ENCODE results near the gene ELMO1. TPM values are rescaled to one million over a fixed set of nuclear protein-coding genes. Genes with fewer than 3 reads are reported as not detected.

The ELMO1 gene
- total and polyA plus RNA-seq, 2 of the 13 experiments (the other 11 are each of a cell fraction or from before 2014, with no cell fraction given) = 0.11 to 0.17 TPM

- ATAC-seq = no peak
- Histone ChIP-seq H3K79me2 (ENCODE audit: insufficient read depth, low read length) (no peaks in the 10 kb centered on the region), H3K9me3 (ENCODE audit: low read length) (no peaks in the 10 kb centered on the region), H3K4me2 (ENCODE audit: low read depth, low read length) (no peak overlapping the region), H4K20me1 (ENCODE audit: insufficient read depth, low read length) (no peaks in the 10 kb centered on the region), H3K36me3 (replicated peaks in 1 of 2; ENCODE audit: control insufficient read depth in 1 of 2, insufficient read depth in 2 of 2, low read length in 2 of 2) (no peaks in the 10 kb centered on the region), H3K27me3 (ENCODE audit: control insufficient read depth in 1 of 2, insufficient read depth in 2 of 2, low read length in 2 of 2) (no peaks in the 10 kb centered on the region), H3K4me1 (ENCODE audit: insufficient read depth, low read length) (no peaks in the 10 kb centered on the region), H2AFZ (ENCODE audit: low read length) (no peak overlapping the region), H3K4me3 (replicated peaks in 1 of 3; ENCODE audit: insufficient read depth in 1 of 3, low read depth in 2 of 3, low read length in 3 of 3) (no peak overlapping the region), H3K27ac (ENCODE audit: extremely low read length, insufficient read depth, low read length) (no peak overlapping the region), H3K9ac (ENCODE audit: insufficient read depth, low read depth, low read length) (no peak overlapping the region)
- FAIRE-seq = no peak
- no peak for TF ChIP-seq ZNF264 (CRISPR knock-in tag; IDR thresholded peaks at IDR 0.05)
- no peak for TF ChIP-seq U2AF1 (optimal IDR thresholded peaks at IDR 0.05; ENCODE audit: low read depth, low read length)
- no peak for TF ChIP-seq ZNF772 (CRISPR knock-in tag; IDR thresholded peaks at IDR 0.05)
- no peak for TF ChIP-seq ZBTB7A (CRISPR knock-in tag; IDR thresholded peaks at IDR 0.05)
- TF ChIP-seq JDP2 (CRISPR knock-in tag; IDR thresholded peaks at IDR 0.05; ENCODE audit: borderline replicate concordance) = no peak
- no peak for TF ChIP-seq ZSCAN30 (CRISPR knock-in tag; IDR thresholded peaks at IDR 0.05)
- TF ChIP-seq, protein P1, sequence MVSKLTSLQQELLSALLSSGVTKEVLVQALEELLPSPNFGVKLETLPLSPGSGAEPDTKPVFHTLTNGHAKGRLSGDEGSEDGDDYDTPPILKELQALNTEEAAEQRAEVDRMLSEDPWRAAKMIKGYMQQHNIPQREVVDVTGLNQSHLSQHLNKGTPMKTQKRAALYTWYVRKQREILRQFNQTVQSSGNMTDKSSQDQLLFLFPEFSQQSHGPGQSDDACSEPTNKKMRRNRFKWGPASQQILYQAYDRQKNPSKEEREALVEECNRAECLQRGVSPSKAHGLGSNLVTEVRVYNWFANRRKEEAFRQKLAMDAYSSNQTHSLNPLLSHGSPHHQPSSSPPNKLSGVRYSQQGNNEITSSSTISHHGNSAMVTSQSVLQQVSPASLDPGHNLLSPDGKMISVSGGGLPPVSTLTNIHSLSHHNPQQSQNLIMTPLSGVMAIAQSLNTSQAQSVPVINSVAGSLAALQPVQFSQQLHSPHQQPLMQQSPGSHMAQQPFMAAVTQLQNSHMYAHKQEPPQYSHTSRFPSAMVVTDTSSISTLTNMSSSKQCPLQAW (CRISPR knock-in tag; IDR thresholded peaks at IDR 0.05) = no peak
- no peak for TF ChIP-seq ZNF724P (CRISPR knock-in tag; IDR thresholded peaks at IDR 0.05; ENCODE audit: borderline replicate concordance)
- no peak for TF ChIP-seq ZNF562 (CRISPR knock-in tag; IDR thresholded peaks at IDR 0.05; ENCODE audit: borderline replicate concordance)
- TF ChIP-seq, protein P2, sequence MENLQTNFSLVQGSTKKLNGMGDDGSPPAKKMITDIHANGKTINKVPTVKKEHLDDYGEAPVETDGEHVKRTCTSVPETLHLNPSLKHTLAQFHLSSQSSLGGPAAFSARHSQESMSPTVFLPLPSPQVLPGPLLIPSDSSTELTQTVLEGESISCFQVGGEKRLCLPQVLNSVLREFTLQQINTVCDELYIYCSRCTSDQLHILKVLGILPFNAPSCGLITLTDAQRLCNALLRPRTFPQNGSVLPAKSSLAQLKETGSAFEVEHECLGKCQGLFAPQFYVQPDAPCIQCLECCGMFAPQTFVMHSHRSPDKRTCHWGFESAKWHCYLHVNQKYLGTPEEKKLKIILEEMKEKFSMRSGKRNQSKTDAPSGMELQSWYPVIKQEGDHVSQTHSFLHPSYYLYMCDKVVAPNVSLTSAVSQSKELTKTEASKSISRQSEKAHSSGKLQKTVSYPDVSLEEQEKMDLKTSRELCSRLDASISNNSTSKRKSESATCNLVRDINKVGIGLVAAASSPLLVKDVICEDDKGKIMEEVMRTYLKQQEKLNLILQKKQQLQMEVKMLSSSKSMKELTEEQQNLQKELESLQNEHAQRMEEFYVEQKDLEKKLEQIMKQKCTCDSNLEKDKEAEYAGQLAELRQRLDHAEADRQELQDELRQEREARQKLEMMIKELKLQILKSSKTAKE (CRISPR knock-in tag; IDR thresholded peaks at IDR 0.05; ENCODE audit: borderline replicate concordance) = no peak
- TF ChIP-seq, protein P3, sequence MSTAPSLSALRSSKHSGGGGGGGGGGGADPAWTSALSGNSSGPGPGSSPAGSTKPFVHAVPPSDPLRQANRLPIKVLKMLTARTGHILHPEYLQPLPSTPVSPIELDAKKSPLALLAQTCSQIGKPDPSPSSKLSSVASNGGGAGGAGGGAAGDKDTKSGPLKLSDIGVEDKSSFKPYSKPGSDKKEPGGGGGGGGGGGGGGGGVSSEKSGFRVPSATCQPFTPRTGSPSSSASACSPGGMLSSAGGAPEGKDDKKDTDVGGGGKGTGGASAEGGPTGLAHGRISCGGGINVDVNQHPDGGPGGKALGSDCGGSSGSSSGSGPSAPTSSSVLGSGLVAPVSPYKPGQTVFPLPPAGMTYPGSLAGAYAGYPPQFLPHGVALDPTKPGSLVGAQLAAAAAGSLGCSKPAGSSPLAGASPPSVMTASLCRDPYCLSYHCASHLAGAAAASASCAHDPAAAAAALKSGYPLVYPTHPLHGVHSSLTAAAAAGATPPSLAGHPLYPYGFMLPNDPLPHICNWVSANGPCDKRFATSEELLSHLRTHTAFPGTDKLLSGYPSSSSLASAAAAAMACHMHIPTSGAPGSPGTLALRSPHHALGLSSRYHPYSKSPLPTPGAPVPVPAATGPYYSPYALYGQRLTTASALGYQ (CRISPR knock-in tag; IDR thresholded peaks at IDR 0.05) = no peak
- TF ChIP-seq ZFY (CRISPR knock-in tag; IDR thresholded peaks at IDR 0.05) = no peak
- TF ChIP-seq PAX8 (CRISPR knock-in tag; IDR thresholded peaks at IDR 0.05; ENCODE audit: borderline replicate concordance) = no peak
- TF ChIP-seq PHB2 (IDR thresholded peaks at IDR 0.05; ENCODE audit: partially characterized antibody) = no peak
- TF ChIP-seq RFX3 (CRISPR knock-in tag; IDR thresholded peaks at IDR 0.05) = no peak
- TF ChIP-seq NFKBIZ (CRISPR knock-in tag; IDR thresholded peaks at IDR 0.05) = no peak
- CTCF ChIA-PET (ENCODE audit: low intra/inter-chr PET ratio, low total read pairs) = no interaction called here
- in situ Hi-C loops (cut with HindIII; ENCODE audit: extremely low pct_ligation_motif_present, low pct_unique_long_range_greater_than_20kb) = no loop called here
- POLR2A ChIA-PET = no interaction called here
- WGBS (ENCODE audit: low lambda C conversion rate) = 8% methylated on average over 5 of the region's 5 CpGs
- no TSS peak for BruUV-seq (replicated peaks)
- intact Hi-C loops (cut with micrococcal nuclease; ENCODE audit: unreplicated experiment) = no loop called here
- DNase-seq (ENCODE audit: low spot score) = no peak
These were observed 23.2 kb downstream of the ELMO1 start for GRCh38 chr7:37425498-37425897.

Measured in HepG2 (cell line).